Omental fat pad (tissue), 4 donors: ENCODE measurements around the gene VANGL2. TPM values are rescaled to one million over a fixed set of nuclear protein-coding genes. Genes with fewer than 3 reads are reported as not detected.

Experiments
- ATAC-seq: fragments of 150-250 bp; one replicate; pipeline ENCODE4 v1.9.1; 2016; ENCODE audit warnings: mild to moderate bottlenecking, moderate library complexity; ENCODE audit not compliant: low FRiP score
- DNase-seq: peaks from one replicate; pipeline ENCODE4 v3.0.0-alpha.2; 2019; ENCODE audit warnings: low spot score
- CTCF ChIP-seq, 3 donors: fragments of 450-650 bp; IDR thresholded peaks; one replicate each; pipeline ENCODE4 v1.5.1; 2016 to 2017; ENCODE audit warnings: antibody characterized with exemption in 3 of 3, mild to moderate bottlenecking in 3 of 3, moderate library complexity in 2 of 3
- total RNA-seq, 4 donors: library from RNA; depleted of rRNA; stranded (reverse); fragments of >200 nt; gene quantifications; one replicate each; pipeline ENCODE4 v1.1.0, GENCODE V29; 2016

The VANGL2 gene
- total RNA-seq, 4 donors from 2014 or later = 0.36 to 2.0 (median 1.0) TPM

GRCh38 chr1:160406131-160406968, 6.0 kb downstream of the VANGL2 start:
- DNase-seq = no peak
- TF ChIP-seq CTCF (IDR thresholded peaks at IDR 0.05) = no peak
- no peak for ATAC-seq

GRCh38 chr1:160407839-160408801, 7.8 kb downstream of the VANGL2 start:
- ATAC-seq (no peak), DNase-seq (no peak)
- TF ChIP-seq CTCF (IDR thresholded peaks at IDR 0.05) = no peak

GRCh38 chr1:160408864-160409263, 8.5 kb downstream of the VANGL2 start:
- ATAC-seq (no peak), DNase-seq (no peak)
- no peak for TF ChIP-seq CTCF (IDR thresholded peaks at IDR 0.05)

GRCh38 chr1:160409486-160409885, 9.1 kb downstream of the VANGL2 start:
- TF ChIP-seq CTCF (IDR thresholded peaks at IDR 0.05) = no peak
- ATAC-seq (no peak), DNase-seq (no peak)

- ATAC-seq (no peak), DNase-seq (no peak)
- no peak for TF ChIP-seq CTCF (IDR thresholded peaks at IDR 0.05)
Measured at GRCh38 chr1:160410406-160411005, 10.1 kb downstream of the VANGL2 start.

- TF ChIP-seq CTCF (IDR thresholded peaks at IDR 0.05) = no peak
- DNase-seq (no peak), ATAC-seq (no peak)
Measured at GRCh38 chr1:160411271-160412027, 11.1 kb downstream of the VANGL2 start.
